CD1c-positive myeloid dendritic cell (primary cell): ENCODE results near the gene DEAF1.
"Not testable (repeated sequence)": the region's sequence is repeated elsewhere in the genome, so short reads cannot be mapped to it uniquely, and the experiment has no call there.

Experiments used
- DNase-seq: peaks from one replicate; pipeline ENCODE4 v3.0.0-alpha.2; 2016; ENCODE audit errors: extremely low spot score

DEAF1 gene

GRCh38 chr11:694563-695287, at the start of gene DEAF1:
DEAF1 (minus strand) TSS chr11:695222; CDS start chr11:695047, 175 bp downstream.
- peak; percentile 99 for DNase-seq

- DNase-seq: no peak
These were observed 47.7 kb upstream of the DEAF1 start for GRCh38 chr11:742571-743201.

GRCh38 chr11:742156-742546, 47.1 kb upstream of the DEAF1 start:
- DNase-seq: no peak

- DNase-seq: not testable (repeated sequence)
These were observed 42.9 kb upstream of the DEAF1 start for GRCh38 chr11:737899-738298.

- DNase-seq: no peak
These were observed 42.3 kb upstream of the DEAF1 start for GRCh38 chr11:737366-737765.

GRCh38 chr11:734541-734940, 39.5 kb upstream of the DEAF1 start:
- not testable (repeated sequence) for DNase-seq

GRCh38 chr11:733072-733471, 38.0 kb upstream of the DEAF1 start:
- no peak for DNase-seq

- DNase-seq: no peak
These were observed 34.6 kb upstream of the DEAF1 start for GRCh38 chr11:729492-730074.

- DNase-seq: no peak
These were observed 34.0 kb upstream of the DEAF1 start for GRCh38 chr11:728901-729491.

- DNase-seq: peak; percentile 87
These were observed 33.1 kb upstream of the DEAF1 start for GRCh38 chr11:727859-728748.

- no peak for DNase-seq
These were observed 32.3 kb upstream of the DEAF1 start for GRCh38 chr11:727281-727701.

- peak; percentile 57 for DNase-seq
These were observed 31.5 kb upstream of the DEAF1 start for GRCh38 chr11:726278-727220.

GRCh38 chr11:725624-726202, 30.7 kb upstream of the DEAF1 start:
- no peak for DNase-seq

- no peak for DNase-seq
These were observed 29.9 kb upstream of the DEAF1 start for GRCh38 chr11:724778-725386.

- no peak for DNase-seq
These were observed 29.2 kb upstream of the DEAF1 start for GRCh38 chr11:724049-724777.

GRCh38 chr11:723120-723883, 28.3 kb upstream of the DEAF1 start:
- DNase-seq: peak; percentile 74

- DNase-seq: no peak
These were observed 27.4 kb upstream of the DEAF1 start for GRCh38 chr11:722346-722811.

GRCh38 chr11:721741-722345, 26.8 kb upstream of the DEAF1 start:
- peak; percentile 63 for DNase-seq
